ENCODE data around the gene SMYD3. TPM values are rescaled to one million over a fixed set of nuclear protein-coding genes. Genes with fewer than 3 reads are reported as not detected.

The SMYD3 gene
- total and polyA plus RNA-seq, 4 donors: 10.5 to 40.1 (median 32.5) TPM

DNA sequence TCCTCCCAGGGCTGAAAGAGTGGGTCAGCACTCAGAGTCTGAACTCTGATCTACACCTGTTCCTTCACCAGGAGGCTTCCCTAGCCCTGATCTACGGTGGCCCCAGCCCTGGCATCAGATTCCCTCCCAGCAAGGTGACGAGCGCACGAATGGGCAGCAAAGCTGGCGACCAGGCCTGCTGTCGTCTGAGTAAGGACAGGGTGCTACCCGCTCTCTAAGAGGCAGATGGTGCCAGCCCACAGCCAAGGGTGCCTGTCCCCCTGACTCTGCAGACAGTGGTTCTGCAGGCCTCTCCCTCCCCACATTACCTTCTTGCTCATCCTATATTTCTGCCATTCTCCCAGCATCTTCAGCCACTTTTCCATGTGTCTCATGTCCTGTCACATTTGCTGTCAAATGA, 10.3 kb upstream of the SMYD3 start:
- Histone ChIP-seq H3K36me3 (ENCODE audit: control insufficient read depth in 4 of 4, insufficient read depth in 4 of 4, low read length in 4 of 4) (no peaks in the 10 kb centered on the region), H3K27me3 (ENCODE audit: control insufficient read depth in 3 of 3, insufficient read depth in 3 of 3, low read length in 2 of 3) (no peaks in the 10 kb centered on the region), H3K4me1 (ENCODE audit: control insufficient read depth in 5 of 5, insufficient read depth in 5 of 5, low read length in 5 of 5) (no peaks in the 10 kb centered on the region), H3K4me3 (no peak overlapping the region), H3K27ac (ENCODE audit: low read depth in 1 of 2, low read length in 1 of 2) (no peak overlapping the region), H3K9ac (ENCODE audit: insufficient read depth in 1 of 2, low read length in 2 of 2) (no peak overlapping the region), H3K9me3 (ENCODE audit: control insufficient read depth in 4 of 4, insufficient read depth in 3 of 4, low read length in 3 of 4) (peaks cover 0 to 31% (median 5%) of the 10 kb centered on the region in 4 donors)
- DNase-seq (no peak), ATAC-seq (ENCODE audit: insufficient read depth, low FRiP score) (no peak)
- TF ChIP-seq, protein P1, sequence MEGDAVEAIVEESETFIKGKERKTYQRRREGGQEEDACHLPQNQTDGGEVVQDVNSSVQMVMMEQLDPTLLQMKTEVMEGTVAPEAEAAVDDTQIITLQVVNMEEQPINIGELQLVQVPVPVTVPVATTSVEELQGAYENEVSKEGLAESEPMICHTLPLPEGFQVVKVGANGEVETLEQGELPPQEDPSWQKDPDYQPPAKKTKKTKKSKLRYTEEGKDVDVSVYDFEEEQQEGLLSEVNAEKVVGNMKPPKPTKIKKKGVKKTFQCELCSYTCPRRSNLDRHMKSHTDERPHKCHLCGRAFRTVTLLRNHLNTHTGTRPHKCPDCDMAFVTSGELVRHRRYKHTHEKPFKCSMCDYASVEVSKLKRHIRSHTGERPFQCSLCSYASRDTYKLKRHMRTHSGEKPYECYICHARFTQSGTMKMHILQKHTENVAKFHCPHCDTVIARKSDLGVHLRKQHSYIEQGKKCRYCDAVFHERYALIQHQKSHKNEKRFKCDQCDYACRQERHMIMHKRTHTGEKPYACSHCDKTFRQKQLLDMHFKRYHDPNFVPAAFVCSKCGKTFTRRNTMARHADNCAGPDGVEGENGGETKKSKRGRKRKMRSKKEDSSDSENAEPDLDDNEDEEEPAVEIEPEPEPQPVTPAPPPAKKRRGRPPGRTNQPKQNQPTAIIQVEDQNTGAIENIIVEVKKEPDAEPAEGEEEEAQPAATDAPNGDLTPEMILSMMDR (IDR thresholded peaks at IDR 0.05; ENCODE audit: control extremely low read depth, extremely low read depth): no peak
- 79 to 88% methylated on average over 7 of the region's 7 CpGs for WGBS, 2 donors

DNA sequence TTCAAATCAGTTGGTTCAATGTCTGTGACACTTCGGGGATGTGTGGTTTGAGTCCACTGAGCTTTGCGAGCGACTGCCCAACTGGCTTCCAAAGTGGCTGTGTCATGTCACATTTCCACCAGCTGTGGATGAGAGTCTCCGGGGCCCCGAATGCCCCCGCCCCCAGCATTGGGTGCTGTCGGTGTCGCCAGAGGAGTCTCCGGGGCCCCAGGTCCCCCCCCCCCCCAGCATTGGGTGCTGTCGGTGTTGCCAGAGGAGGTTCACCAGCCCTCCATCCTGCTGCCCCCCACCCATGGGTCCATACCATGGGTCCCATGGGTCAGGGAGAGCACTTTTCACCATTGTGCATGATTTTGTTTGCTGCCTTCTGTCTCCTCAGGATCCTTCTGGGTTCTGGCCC, 9.0 kb upstream of the SMYD3 start:
- TF ChIP-seq, protein P1 (IDR thresholded peaks at IDR 0.05; ENCODE audit: control extremely low read depth, extremely low read depth): no peak
- H3K4me1 ChIP-seq (ENCODE audit: control insufficient read depth in 5 of 5, insufficient read depth in 5 of 5, low read length in 5 of 5): no peaks in the 10 kb centered on the region
- no peak overlapping the region for H3K9ac ChIP-seq (ENCODE audit: insufficient read depth in 1 of 2, low read length in 2 of 2)
- no peak overlapping the region for H3K4me3 ChIP-seq
- DNase-seq: no peak
- no peak for ATAC-seq (ENCODE audit: insufficient read depth, low FRiP score)
- H3K27ac ChIP-seq (ENCODE audit: low read depth in 1 of 2, low read length in 1 of 2): no peak overlapping the region
- H3K9me3 ChIP-seq (ENCODE audit: control insufficient read depth in 4 of 4, insufficient read depth in 3 of 4, low read length in 3 of 4): peaks cover 0 to 31% (median 5%) of the 10 kb centered on the region in 4 donors
- 96 to 97% methylated on average over 10 of the region's 10 CpGs for WGBS, 2 donors
- no peaks in the 10 kb centered on the region for H3K36me3 ChIP-seq (ENCODE audit: control insufficient read depth in 4 of 4, insufficient read depth in 4 of 4, low read length in 4 of 4)
- H3K27me3 ChIP-seq (ENCODE audit: control insufficient read depth in 3 of 3, insufficient read depth in 3 of 3, low read length in 2 of 3): no peaks in the 10 kb centered on the region

DNA sequence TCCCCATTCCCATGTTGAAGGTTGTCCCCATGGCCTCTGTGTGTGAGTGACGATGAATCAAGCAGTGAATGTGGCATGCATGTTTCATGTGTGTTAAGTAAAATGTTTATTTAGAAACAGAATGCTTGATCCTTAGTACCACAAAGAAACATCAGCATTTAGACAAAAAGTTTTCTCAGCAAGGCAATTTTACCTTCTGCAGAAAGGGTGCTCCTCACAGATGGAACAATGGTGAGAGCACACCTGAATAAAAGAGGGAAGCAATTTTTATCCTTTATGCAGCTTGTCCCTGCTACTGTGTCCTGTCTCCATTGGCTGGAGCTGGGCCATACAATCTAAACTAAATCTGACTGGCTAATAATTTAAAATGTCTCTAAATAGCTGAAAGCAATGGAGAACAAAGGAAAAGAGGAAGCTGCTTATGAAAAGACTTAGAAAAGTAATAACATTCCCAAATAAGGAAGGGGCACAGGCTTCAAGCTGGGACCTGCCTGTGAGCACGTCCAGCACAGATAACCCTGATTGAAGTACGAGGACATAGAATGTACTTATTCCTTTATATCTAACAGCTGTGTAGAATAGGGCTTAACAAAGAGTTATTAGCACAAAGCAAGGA, 8.4 kb upstream of the SMYD3 start:
- no peaks in the 10 kb centered on the region for H3K27me3 ChIP-seq (ENCODE audit: control insufficient read depth in 3 of 3, insufficient read depth in 3 of 3, low read length in 2 of 3)
- peaks cover 0 to 31% (median 5%) of the 10 kb centered on the region in 4 donors for H3K9me3 ChIP-seq (ENCODE audit: control insufficient read depth in 4 of 4, insufficient read depth in 3 of 4, low read length in 3 of 4)
- TF ChIP-seq, protein P1 (IDR thresholded peaks at IDR 0.05; ENCODE audit: control extremely low read depth, extremely low read depth): no peak
- H3K9ac ChIP-seq (ENCODE audit: insufficient read depth in 1 of 2, low read length in 2 of 2): no peak overlapping the region
- no peaks in the 10 kb centered on the region for H3K36me3 ChIP-seq (ENCODE audit: control insufficient read depth in 4 of 4, insufficient read depth in 4 of 4, low read length in 4 of 4)
- WGBS, 2 donors: 82 to 84% methylated on average over 3 of the region's 3 CpGs
- no peaks in the 10 kb centered on the region for H3K4me1 ChIP-seq (ENCODE audit: control insufficient read depth in 5 of 5, insufficient read depth in 5 of 5, low read length in 5 of 5)
- no peak overlapping the region for H3K4me3 ChIP-seq
- ATAC-seq (ENCODE audit: insufficient read depth, low FRiP score): no peak
- no peak overlapping the region for H3K27ac ChIP-seq (ENCODE audit: low read depth in 1 of 2, low read length in 1 of 2)
- DNase-seq: no peak
